Cerebellar nuclear complex (tissue), 1 donor: Measurements from ENCODE around the gene FOXI3.

ENCODE experiments used
- DNase-seq, 2 experiments: peaks; one replicate each; lab custom pipeline; 2025; lab: John Stamatoyannopoulos, UW

FOXI3 gene

GRCh38 chr2:88452565-88452905, at the start of gene FOXI3:
Gene FOXI3, minus strand, starts transcription at chr2:88452693. Its CDS starts 158 bp downstream, at chr2:88452535.
- no peak for DNase-seq

- no peak for DNase-seq
These were observed 48.2 kb upstream of the FOXI3 start for GRCh38 chr2:88500691-88501090.

- DNase-seq, result no peak
These were observed 46.7 kb upstream of the FOXI3 start for GRCh38 chr2:88499204-88499603.

DNA sequence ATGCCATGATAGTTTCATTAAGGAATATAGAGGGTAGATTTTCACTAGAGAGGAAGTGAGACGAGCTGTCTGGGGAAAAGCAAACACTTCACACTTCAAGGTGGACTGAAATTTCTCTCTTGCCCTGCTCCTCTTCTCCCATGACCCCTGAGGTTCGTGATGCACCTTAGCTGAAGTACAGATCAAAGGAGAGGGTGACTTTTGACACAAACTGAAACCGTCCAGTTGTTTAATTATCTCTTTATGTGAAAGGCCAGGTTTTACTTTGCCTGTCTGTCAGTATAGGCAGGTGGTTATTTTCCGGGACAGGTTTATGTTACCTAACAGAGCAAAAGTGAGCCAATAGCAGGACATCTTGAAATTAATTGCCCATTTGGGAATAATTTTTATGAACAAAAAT, 41.0 kb upstream of the FOXI3 start:
- no peak for DNase-seq

DNA sequence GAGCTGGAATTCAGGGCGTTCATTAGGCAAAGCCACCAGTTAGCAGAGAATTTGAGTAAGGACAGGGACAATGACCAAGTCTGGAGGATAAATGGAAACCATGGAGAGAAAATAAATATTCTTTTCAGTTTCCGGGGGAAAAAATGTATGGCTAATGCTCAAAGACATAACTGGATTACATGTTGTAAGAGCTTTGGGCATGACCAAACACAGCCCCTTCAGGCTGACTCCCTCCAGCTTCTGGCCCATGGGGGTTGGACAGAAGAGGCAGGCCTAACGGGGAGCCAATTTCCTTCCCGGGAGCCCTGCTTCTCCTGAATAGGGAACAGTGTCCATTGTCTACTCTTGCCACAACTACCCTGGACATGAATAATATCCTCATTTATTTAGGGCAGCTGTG, 39.5 kb upstream of the FOXI3 start:
- DNase-seq, result no peak

GRCh38 chr2:88489181-88489580, 36.7 kb upstream of the FOXI3 start:
- DNase-seq, result no peak

- no peak for DNase-seq
These were observed 30.7 kb upstream of the FOXI3 start for GRCh38 chr2:88483200-88483599.

DNA sequence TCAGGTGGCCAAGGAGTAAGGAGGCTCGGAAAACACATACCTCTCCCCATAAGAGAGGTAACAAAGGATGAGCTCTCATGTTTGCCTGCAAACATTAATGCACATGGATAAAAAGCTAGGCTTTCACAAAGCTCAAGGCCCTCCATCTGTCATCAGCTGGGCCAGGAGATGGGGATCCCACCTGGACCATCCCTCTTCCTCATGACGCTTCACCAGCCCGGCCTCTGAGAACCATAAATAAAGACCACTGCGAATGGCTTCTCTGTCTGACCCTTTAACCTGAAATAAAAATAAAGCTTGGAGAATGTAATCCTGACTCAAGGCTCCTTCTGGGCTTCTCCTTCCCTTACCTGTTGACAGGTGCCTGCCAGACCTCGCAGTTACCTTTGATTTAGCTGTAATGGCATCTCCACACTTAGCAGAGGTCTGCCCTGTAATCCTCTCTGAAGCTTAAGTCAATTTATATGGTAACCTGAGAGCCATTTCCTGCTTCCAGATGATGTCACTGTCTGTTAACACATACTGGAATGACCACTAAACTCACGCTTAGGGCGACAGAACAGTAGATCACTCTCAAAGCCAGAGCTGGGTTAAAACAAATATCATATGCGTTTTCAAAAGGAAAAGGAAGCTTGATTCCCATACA, 29.3 kb upstream of the FOXI3 start:
- DNase-seq, result no peak

- no peak for DNase-seq
These were observed 20.3 kb upstream of the FOXI3 start for GRCh38 chr2:88472811-88473210.

- DNase-seq, result no peak
These were observed 18.8 kb upstream of the FOXI3 start for GRCh38 chr2:88471083-88471942.

GRCh38 chr2:88469202-88470114, 17.0 kb upstream of the FOXI3 start:
- DNase-seq, result no peak

GRCh38 chr2:88464153-88464552, 11.7 kb upstream of the FOXI3 start:
- DNase-seq, result no peak

DNA sequence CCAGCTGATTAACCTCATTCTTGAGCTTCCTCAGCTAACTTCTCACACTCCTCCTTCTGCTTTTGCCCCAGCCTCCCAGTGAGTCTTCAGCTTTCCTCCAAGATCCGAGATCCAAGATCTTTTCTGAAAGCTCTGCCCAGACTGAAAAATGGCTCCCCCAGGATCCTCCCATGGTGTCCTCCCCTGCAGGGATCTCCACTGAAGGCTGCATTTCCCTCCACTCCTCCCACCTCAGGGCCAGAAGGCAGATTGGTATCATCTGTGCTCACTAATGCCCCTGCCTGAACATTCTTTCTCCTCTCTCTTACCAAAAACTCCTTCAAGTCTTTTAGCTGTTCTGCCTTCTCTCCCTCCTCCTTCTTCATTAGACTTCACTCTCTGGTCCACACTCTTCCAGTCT, 6.1 kb upstream of the FOXI3 start:
- DNase-seq, result no peak

- no peak for DNase-seq
These were observed 588 bp upstream of the FOXI3 start for GRCh38 chr2:88452980-88453582.

- no peak for DNase-seq
These were observed 505 bp downstream of the FOXI3 start for GRCh38 chr2:88451811-88452564.

- no peak for DNase-seq
These were observed 1.3 kb downstream of the FOXI3 start for GRCh38 chr2:88450925-88451810.

DNA sequence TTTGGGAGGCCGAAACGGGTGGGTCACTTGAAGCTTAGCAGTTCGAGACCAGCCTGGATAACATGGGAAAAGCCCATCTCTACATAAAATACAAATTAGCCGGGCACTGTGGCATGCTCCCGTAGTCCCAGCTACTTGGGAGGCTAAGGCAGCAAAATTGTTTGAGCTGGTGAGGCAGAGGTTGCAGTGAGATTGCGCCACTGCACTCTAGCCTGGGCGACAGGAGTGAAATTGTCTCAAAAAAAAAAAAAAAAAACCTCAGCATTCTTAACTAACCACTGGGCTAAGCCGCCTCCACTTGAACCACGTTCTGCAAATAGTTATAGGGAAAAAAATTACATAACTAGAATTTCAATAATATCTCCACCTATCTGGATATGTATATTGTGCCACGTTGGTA, 2.3 kb downstream of the FOXI3 start:
- DNase-seq, result no peak

- DNase-seq, result no peak
These were observed 4.2 kb downstream of the FOXI3 start for GRCh38 chr2:88448248-88448647.

DNA sequence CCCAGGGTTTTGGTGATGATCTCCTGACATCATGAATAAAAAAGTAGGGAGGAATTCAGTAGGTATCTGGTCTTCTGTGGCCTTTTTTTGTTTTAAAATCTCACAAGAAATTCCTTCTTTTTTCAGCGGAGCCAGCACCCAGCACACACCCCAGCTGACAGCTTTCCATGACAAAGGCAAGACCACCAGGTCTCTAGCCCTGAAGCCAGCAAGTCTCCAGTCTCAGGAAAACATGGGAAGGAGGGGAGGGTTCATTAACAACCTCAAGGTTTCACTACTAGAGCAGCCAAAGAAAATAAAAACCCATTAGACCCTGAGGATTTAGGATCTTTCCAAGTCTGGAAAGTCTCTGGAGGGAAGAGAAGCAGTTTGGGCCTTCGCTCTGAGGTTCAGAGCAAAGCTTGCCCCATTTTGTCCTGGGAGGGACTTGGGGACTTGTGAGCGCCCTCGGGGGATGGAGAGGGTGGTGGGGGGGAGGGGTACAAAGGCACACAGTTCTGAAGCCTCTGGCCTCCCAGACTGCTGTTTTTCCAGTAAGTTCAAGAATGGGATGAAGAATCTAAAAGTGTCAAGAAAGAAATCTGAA, 9.0 kb downstream of the FOXI3 start:
- no peak for DNase-seq

DNA sequence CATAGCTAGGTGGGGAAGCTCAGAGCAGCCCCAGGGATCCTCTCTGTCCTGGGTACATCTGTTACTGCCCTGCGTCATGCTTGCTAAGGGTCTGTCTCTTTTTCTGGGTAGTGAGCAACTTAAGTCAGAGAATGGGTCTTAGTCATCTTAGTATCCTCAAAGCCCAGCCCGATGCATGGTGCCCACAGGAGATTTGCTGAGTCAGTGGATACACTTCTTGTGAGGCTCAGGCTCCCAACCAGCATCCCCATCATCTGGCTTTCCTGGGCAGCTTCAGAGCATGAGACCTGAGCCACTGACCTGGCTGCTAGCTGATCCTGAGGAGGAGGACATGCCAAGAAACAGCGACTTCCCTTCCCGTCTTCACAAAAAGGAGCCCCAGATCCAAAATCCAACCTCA, 10.0 kb downstream of the FOXI3 start:
- DNase-seq, result no peak
